22Rv1 (cell line): ENCODE measurements around the gene CAPZB.

Source experiments
- H3K27ac ChIP-seq: fragments of 450-650 bp; 2 replicates; pipeline ENCODE4 v1.5.1; 2017
- CTCF ChIP-seq: fragments of 450-650 bp; IDR thresholded peaks from 2 replicates; pipeline ENCODE4 v1.5.1; 2017; ENCODE audit warnings: mild to moderate bottlenecking
- ZFX ChIP-seq: fragments of 450-650 bp; IDR thresholded peaks from 2 replicates; pipeline ENCODE4 v1.6.1; 2017; ENCODE audit warnings: antibody characterized with exemption, borderline replicate concordance

The CAPZB gene

GRCh38 chr1:19333587-19334354 is 151.6 kb downstream of the CAPZB start:
- TF ChIP-seq ZFX (no peak), CTCF (no peak)
- no peak overlapping the region for H3K27ac ChIP-seq

- no peak overlapping the region for H3K27ac ChIP-seq
- TF ChIP-seq CTCF (no peak), ZFX (no peak)
Measured at GRCh38 chr1:19332832-19333231, 152.5 kb downstream of the CAPZB start.

- TF ChIP-seq CTCF (no peak), ZFX (no peak)
- no peak overlapping the region for H3K27ac ChIP-seq
Measured at GRCh38 chr1:19331262-19331878, 154.0 kb downstream of the CAPZB start.

- TF ChIP-seq CTCF (no peak), ZFX (no peak)
- no peak overlapping the region for H3K27ac ChIP-seq
Measured at GRCh38 chr1:19330449-19331135, 154.7 kb downstream of the CAPZB start.

- no peak overlapping the region for H3K27ac ChIP-seq
- no peak for TF ChIP-seq CTCF
Measured at GRCh38 chr1:19329611-19330010, 155.7 kb downstream of the CAPZB start.

- no peak overlapping the region for H3K27ac ChIP-seq
- no peak for TF ChIP-seq ZFX
- no peak for TF ChIP-seq CTCF
Measured at GRCh38 chr1:19329188-19329587, 156.2 kb downstream of the CAPZB start.

- no peak for TF ChIP-seq CTCF
- no peak for TF ChIP-seq ZFX
- H3K27ac ChIP-seq, result no peak overlapping the region
Measured at GRCh38 chr1:19328486-19328885, 156.9 kb downstream of the CAPZB start.
